NB4 (cell line): ENCODE data around the gene C1orf56.
A peak's percentile ranks its signal among the peaks of the same experiment; 100 is the strongest.

Experiments
- DNase-seq: peaks from one replicate; pipeline ENCODE4 v3.0.0; 2010; ENCODE audit warnings: low read depth
- H3K4me3 ChIP-seq: one replicate; pipeline ENCODE4 v1.5.1; 2011; ENCODE audit warnings: mild to moderate bottlenecking, low read depth, low read length, moderate library complexity
- CTCF ChIP-seq: IDR thresholded peaks from one replicate; pipeline ENCODE4 v1.5.1; 2012; ENCODE audit warnings: low read depth, low read length
- MAX ChIP-seq: IDR thresholded peaks from 2 replicates; pipeline ENCODE4 v1.6.1; 2011; ENCODE audit warnings: low read depth, low read length
- MYC ChIP-seq: IDR thresholded peaks from 2 replicates; pipeline ENCODE4 v1.6.1; 2011; ENCODE audit warnings: low read depth, low read length
- POLR2A ChIP-seq: IDR thresholded peaks from 2 replicates; pipeline ENCODE4 v1.6.1; 2011; ENCODE audit warnings: mild to moderate bottlenecking; ENCODE audit not compliant: insufficient read length; ENCODE audit errors: extremely low read depth

The C1orf56 gene

GRCh38 chr1:151047591-151047924, at the start of gene C1orf56:
Gene C1orf56, plus strand, starts transcription at chr1:151047751. Its CDS starts 97 bp downstream, at chr1:151047848.
- TF ChIP-seq CTCF: no peak
- TF ChIP-seq MAX: 0 out of 2 replicates have a peak, but pooled peaks have one; percentile 15
- TF ChIP-seq MYC: no peak; the same call in 1 of the 2 replicates
- TF ChIP-seq POLR2A: peak; percentile 80
- peak within 1 kb of the TSS; percentile 61 for H3K4me3 ChIP-seq
- peak; percentile 65 for DNase-seq

- TF ChIP-seq MAX: no peak
- TF ChIP-seq MYC: no peak
- no peak for TF ChIP-seq POLR2A
- no peak for TF ChIP-seq CTCF
- H3K4me3 ChIP-seq: no peak overlapping the region
- no peak for DNase-seq
These were observed 49.6 kb upstream of the C1orf56 start for GRCh38 chr1:150997949-150998348.

- no peak for DNase-seq
- H3K4me3 ChIP-seq: no peak overlapping the region
- TF ChIP-seq MYC (no peak), CTCF (no peak), MAX (no peak), POLR2A (no peak)
These were observed 48.4 kb upstream of the C1orf56 start for GRCh38 chr1:150999051-150999674.

GRCh38 chr1:150999926-151000325, 47.6 kb upstream of the C1orf56 start:
- DNase-seq: no peak
- no peak overlapping the region for H3K4me3 ChIP-seq
- no peak for TF ChIP-seq CTCF
- no peak for TF ChIP-seq MYC
- TF ChIP-seq MAX: no peak
- no peak for TF ChIP-seq POLR2A

GRCh38 chr1:151000408-151000807, 47.1 kb upstream of the C1orf56 start:
- DNase-seq: no peak
- TF ChIP-seq MAX: no peak
- no peak overlapping the region for H3K4me3 ChIP-seq

GRCh38 chr1:151001602-151002001, 45.9 kb upstream of the C1orf56 start:
- no peak overlapping the region for H3K4me3 ChIP-seq
- peak; percentile 31 for DNase-seq
- TF ChIP-seq MYC: no peak

GRCh38 chr1:151002051-151002450, 45.5 kb upstream of the C1orf56 start:
- DNase-seq: peak; percentile 35
- no peak overlapping the region for H3K4me3 ChIP-seq
- TF ChIP-seq CTCF: no peak
- no peak for TF ChIP-seq MAX
- TF ChIP-seq POLR2A: no peak
- no peak for TF ChIP-seq MYC
